HFFc6 (cell line): ENCODE measurements around the gene CRYBA2. TPM values are rescaled to one million over a fixed set of nuclear protein-coding genes. Genes with fewer than 3 reads are reported as not detected.
A peak's percentile ranks its signal among the peaks of the same experiment; 100 is the strongest.

Source experiments
- DNase-seq: peaks from one replicate; pipeline ENCODE4 v3.0.0-alpha.2; 2018
- H3K27ac Mint-ChIP-seq: 2 replicates; pipeline ENCODE4 v1.8.0; 2020; ENCODE audit warnings: mild to moderate bottlenecking, mixed read lengths
- H3K27me3 Mint-ChIP-seq: 2 replicates; pipeline ENCODE4 v1.8.0; 2021; ENCODE audit warnings: mild to moderate bottlenecking, moderate library complexity, mixed read lengths; ENCODE audit not compliant: insufficient read depth
- H3K36me3 Mint-ChIP-seq: 2 replicates; pipeline ENCODE4 v1.8.0; 2021; ENCODE audit warnings: low read depth, mixed read lengths
- H3K4me1 Mint-ChIP-seq: 2 replicates; pipeline ENCODE4 v1.8.0; 2020; ENCODE audit warnings: low read depth, mixed read lengths
- H3K4me3 Mint-ChIP-seq: 2 replicates; pipeline ENCODE4 v1.8.0; 2020; ENCODE audit warnings: mild to moderate bottlenecking, moderate library complexity, mixed read lengths
- H3K9me3 Mint-ChIP-seq: 2 replicates; pipeline ENCODE4 v1.8.0; 2020; ENCODE audit warnings: mild to moderate bottlenecking, mixed read lengths
- CTCF ChIP-seq: fragments of 200-600 bp; sonication (generic); IDR thresholded peaks from 2 replicates; pipeline ENCODE4 v1.5.0; 2021; ENCODE audit warnings: antibody characterized with exemption, mild to moderate bottlenecking
- total RNA-seq, 6 experiments: library from RNA; stranded (reverse); fragmentation: NEBNext Ultra II Directional; extraction: Animal tissue kit (Norgen Biotek cat#: 25700); gene quantifications; 2 replicates in 1 of 6; 3 replicates in 5 of 6; pipeline ENCODE4 v1.2.3, GENCODE V29; 2021

Gene CRYBA2
- total RNA-seq, 6 experiments from 2014 or later: not detected

- H3K4me3 Mint-ChIP-seq: peak overlapping the region; percentile 52
- peaks cover 21% of the 10 kb centered on the region for H3K4me1 Mint-ChIP-seq
- DNase-seq: no peak
- peak overlapping the region; percentile 68 for H3K27ac Mint-ChIP-seq
- TF ChIP-seq CTCF: no peak
- H3K36me3 Mint-ChIP-seq: 0 out of 2 replicates have a peak, but pooled peaks cover 4% of the 10 kb centered on the region
- H3K27me3 Mint-ChIP-seq: peaks cover 26% of the 10 kb centered on the region
- H3K9me3 Mint-ChIP-seq: no peaks in the 10 kb centered on the region
These were observed 29.6 kb downstream of the CRYBA2 start for GRCh38 chr2:218963601-218964000.

GRCh38 chr2:218962859-218963492 lies 30.2 kb downstream of the CRYBA2 start:
- DNase-seq: peak; percentile 41
- TF ChIP-seq CTCF: no peak
- no peaks in the 10 kb centered on the region for H3K9me3 Mint-ChIP-seq
- H3K27ac Mint-ChIP-seq: peak overlapping the region; percentile 68; the same call in 1 of the 2 replicates
- 0 out of 2 replicates have a peak, but pooled peaks cover 4% of the 10 kb centered on the region for H3K36me3 Mint-ChIP-seq
- 0 out of 2 replicates have a peak overlapping the region, but pooled peaks have one; percentile 52 for H3K4me3 Mint-ChIP-seq
- peaks cover 21% of the 10 kb centered on the region for H3K4me1 Mint-ChIP-seq
- H3K27me3 Mint-ChIP-seq: peaks cover 30% of the 10 kb centered on the region

GRCh38 chr2:218961651-218962570 lies 31.3 kb downstream of the CRYBA2 start:
- H3K27ac Mint-ChIP-seq: no peak overlapping the region
- TF ChIP-seq CTCF: no peak
- peaks cover 36% of the 10 kb centered on the region for H3K27me3 Mint-ChIP-seq
- H3K4me3 Mint-ChIP-seq: no peak overlapping the region
- H3K9me3 Mint-ChIP-seq: no peaks in the 10 kb centered on the region
- no peak for DNase-seq
- peaks cover 21% of the 10 kb centered on the region for H3K4me1 Mint-ChIP-seq
- 0 out of 2 replicates have a peak, but pooled peaks cover 4% of the 10 kb centered on the region for H3K36me3 Mint-ChIP-seq

GRCh38 chr2:218961229-218961628 lies 32.0 kb downstream of the CRYBA2 start:
- Mint-ChIP-seq H3K4me3 (no peak overlapping the region), H3K4me1 (peaks cover 21% of the 10 kb centered on the region), H3K27ac (no peak overlapping the region), H3K27me3 (peaks cover 40% of the 10 kb centered on the region), H3K9me3 (no peaks in the 10 kb centered on the region), H3K36me3 (0 out of 2 replicates have a peak, but pooled peaks cover 4% of the 10 kb centered on the region)
- DNase-seq: no peak
- TF ChIP-seq CTCF: no peak

- peaks cover 21% of the 10 kb centered on the region for H3K4me1 Mint-ChIP-seq
- no peak for TF ChIP-seq CTCF
- no peak overlapping the region for H3K27ac Mint-ChIP-seq
- H3K4me3 Mint-ChIP-seq: no peak overlapping the region
- 0 out of 2 replicates have a peak, but pooled peaks cover 4% of the 10 kb centered on the region for H3K36me3 Mint-ChIP-seq
- no peaks in the 10 kb centered on the region for H3K9me3 Mint-ChIP-seq
- no peak for DNase-seq
- H3K27me3 Mint-ChIP-seq: peaks cover 46% of the 10 kb centered on the region
These were observed 32.7 kb downstream of the CRYBA2 start for GRCh38 chr2:218960309-218961165.
